ENCODE data around the gene AHNAK2. TPM values are rescaled to one million over a fixed set of nuclear protein-coding genes. Genes with fewer than 3 reads are reported as not detected.
"Not testable (repeated sequence)": the region's sequence is repeated elsewhere in the genome, so short reads cannot be mapped to it uniquely, and the experiment has no call there.

Gene AHNAK2
- total RNA-seq, 2 experiments from 2014 or later: 0.06 TPM

DNA sequence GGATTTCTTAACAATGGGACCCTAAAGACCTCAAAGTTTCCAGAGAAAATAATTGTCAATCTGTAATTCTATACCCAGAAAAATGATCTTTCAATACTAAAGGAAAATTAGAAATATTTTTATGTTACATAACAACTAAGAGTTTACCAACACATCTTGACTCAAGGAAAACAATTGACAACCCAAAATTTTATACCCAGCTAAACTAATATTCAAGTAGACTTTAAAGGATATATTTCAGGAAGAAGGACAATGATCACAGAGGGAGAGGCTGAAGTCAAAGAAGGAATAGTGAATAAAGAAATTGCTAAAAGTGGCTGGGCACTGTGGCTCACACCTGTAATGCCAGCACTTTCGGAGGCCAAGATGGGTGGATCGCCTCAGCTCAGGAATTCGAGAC is 66.1 kb downstream of the AHNAK2 start:
- Mint-ChIP-seq H3K4me1 (no peaks in the 10 kb centered on the region), H3K4me3 (no peak overlapping the region), H3K27ac (no peak overlapping the region), H3K9me3 (peaks cover 13% of the 10 kb centered on the region), H3K36me3 (no peaks in the 10 kb centered on the region), H3K27me3 (peaks cover 49% of the 10 kb centered on the region)
- POLR2A ChIA-PET: no interaction called here
- no peak for DNase-seq
- ATAC-seq (ENCODE audit: low read depth): no peak

DNA sequence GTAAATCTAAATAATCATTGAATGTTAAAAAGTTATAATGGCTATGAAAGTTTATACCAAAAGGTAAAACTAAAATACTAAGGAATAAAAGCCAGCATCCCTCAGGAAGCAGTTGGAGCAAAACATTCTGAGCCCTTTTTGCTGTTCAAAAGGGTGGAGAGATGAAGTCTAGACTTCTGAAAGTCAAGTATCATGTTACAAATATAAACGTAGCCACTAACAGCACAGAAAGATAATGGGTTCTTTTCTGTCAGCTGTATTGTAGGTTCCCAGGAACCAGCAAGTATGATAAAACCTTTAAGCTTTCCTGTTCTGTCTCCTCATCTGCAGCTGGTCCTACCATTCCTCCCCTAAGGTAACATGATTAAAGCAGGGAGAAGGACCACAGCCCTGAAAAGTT is 69.9 kb downstream of the AHNAK2 start:
- H3K4me3 Mint-ChIP-seq: no peak overlapping the region
- H3K27ac Mint-ChIP-seq: no peak overlapping the region
- POLR2A ChIA-PET: no interaction called here
- peaks cover 13% of the 10 kb centered on the region for H3K9me3 Mint-ChIP-seq
- DNase-seq (no peak), ATAC-seq (ENCODE audit: low read depth) (no peak)
- H3K27me3 Mint-ChIP-seq: peaks cover 35% of the 10 kb centered on the region
- no peaks in the 10 kb centered on the region for H3K36me3 Mint-ChIP-seq
- H3K4me1 Mint-ChIP-seq: peaks cover 4% of the 10 kb centered on the region

DNA sequence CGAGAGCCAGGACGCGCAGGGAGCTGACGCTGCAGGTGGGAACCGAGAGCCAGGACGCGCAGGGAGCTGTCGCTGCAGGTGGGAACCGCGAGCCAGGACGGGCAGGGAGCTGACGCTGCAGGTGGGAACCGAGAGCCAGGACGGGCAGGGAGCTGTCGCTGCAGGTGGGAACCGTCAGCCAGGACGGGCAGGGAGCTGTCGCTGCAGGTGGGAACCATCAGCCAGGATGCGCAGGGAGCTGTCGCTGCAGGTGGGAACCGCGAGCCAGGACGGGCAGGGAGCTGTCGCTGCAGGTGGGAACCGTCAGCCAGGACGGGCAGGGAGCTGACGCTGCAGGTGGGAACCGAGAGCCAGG is 72.6 kb downstream of the AHNAK2 start:
- ATAC-seq (ENCODE audit: low read depth); H3K4me1 Mint-ChIP-seq; H3K27ac Mint-ChIP-seq; POLR2A ChIA-PET; H3K36me3 Mint-ChIP-seq; H3K9me3 Mint-ChIP-seq; H3K4me3 Mint-ChIP-seq; DNase-seq: not testable (repeated sequence)
- H3K27me3 Mint-ChIP-seq: peaks cover 52% of the 10 kb centered on the region

DNA sequence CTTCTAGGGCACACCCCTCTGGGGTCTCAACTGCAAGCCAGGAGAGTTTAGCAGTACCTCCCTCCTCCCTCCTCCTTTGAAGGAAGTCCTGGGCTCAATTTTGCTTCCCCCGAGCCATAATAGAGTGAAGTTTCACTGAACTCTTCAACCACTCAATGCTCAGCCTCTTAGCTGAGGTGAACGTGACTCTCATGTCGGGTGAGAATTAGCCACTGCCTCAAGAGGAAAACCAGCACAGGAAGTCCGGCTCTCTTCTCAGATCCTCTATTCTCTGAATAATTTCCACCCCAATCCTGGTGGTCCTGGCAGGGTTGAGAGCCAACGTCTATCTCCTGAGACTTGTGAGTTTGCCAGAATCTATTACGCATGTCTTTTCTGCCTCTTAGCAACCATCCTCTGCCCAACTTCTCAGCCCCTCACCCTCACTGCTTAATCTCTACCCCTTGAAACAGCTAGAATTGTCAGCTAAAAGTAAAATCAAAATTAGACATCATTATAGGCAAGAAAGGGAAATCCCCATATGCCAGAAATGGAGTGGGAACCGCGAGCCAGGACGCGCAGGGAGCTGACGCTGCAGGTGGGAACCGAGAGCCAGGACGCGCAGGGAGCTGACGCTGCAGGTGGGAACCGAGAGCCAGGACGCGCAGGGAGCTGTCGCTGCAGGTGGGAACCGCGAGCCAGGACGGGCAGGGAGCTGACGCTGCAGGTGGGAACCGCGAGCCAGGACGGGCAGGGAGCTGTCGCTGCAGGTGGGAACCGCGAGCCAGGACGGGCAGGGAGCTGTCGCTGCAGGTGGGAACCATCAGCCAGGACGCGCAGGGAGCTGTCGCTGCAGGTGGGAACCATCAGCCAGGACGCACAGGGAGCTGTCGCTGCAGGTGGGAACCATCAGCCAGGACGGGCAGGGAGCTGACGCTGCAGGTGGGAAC is 73.3 kb downstream of the AHNAK2 start:
- POLR2A ChIA-PET; H3K9me3 Mint-ChIP-seq; ATAC-seq (ENCODE audit: low read depth); H3K27ac Mint-ChIP-seq; H3K36me3 Mint-ChIP-seq; H3K4me1 Mint-ChIP-seq; DNase-seq: not testable (repeated sequence)
- Mint-ChIP-seq H3K27me3 (peaks cover 55% of the 10 kb centered on the region), H3K4me3 (peak overlapping the region; percentile 9)

DNA sequence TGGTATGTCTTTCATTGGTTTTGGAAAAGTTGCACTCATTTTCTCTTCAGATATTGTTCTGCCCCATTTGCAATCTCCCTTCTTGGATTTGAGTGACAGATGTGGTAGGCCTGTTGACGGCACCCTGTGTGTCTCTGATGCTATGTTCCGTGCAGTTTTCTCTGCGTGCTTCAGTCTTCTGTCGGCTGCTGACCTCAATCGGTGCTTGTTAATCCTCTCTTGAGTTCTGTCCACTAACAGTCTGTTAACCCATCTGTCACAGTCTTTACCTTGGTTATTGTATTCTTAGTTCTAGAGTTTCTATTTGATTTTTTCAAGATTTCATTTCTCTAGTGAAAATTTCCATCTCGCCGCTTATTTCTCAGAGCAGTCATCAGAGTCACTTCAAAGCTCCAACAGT is 74.2 kb downstream of the AHNAK2 start:
- peaks cover 52% of the 10 kb centered on the region for H3K27me3 Mint-ChIP-seq
- H3K27ac Mint-ChIP-seq: no peak overlapping the region
- POLR2A ChIA-PET: no interaction called here
- H3K9me3 Mint-ChIP-seq: no peaks in the 10 kb centered on the region
- no peaks in the 10 kb centered on the region for H3K36me3 Mint-ChIP-seq
- DNase-seq (no peak), ATAC-seq (ENCODE audit: low read depth) (no peak)
- peaks cover 4% of the 10 kb centered on the region for H3K4me1 Mint-ChIP-seq
- H3K4me3 Mint-ChIP-seq: no peak overlapping the region

DNA sequence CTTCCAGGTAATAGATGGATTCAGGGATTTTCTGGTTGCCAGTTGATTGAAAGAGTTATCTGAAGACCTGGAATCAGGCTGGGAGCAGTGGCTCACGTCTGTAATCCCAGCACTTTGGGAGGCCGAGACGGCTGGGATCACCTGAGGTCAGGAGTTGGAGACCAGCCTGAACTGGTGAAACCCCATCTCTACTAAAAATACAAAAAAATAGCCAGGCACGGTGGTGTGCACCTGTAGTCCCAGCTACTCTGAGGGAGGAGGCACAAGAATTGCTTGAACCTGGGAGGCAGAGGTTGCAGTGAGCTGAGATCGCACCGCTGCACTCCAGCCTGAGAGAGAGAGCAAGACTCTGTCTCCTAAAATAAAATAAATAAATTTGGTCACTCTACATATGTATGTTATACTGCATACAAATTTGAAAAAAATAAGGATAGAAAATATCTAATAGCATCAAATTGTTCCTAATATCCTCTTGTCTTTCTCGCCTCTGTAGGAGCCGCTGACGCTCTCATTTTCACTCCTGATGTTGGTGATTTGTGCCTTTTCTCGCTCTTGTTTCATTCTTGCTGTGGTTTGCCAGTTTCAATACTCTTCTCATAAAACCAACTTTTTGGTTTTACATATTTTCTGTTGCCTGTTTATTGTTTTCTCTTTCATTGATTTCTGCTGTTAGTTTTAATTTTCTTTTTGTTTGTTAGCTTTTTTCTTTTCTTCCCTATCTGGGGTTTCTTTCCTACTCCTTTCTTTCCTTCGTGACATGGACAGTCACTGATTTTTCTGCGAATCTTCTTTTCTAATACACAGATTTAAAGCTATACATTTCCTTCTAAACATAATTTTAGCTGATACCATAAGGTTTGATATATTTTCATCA is 77.3 kb downstream of the AHNAK2 start:
- Mint-ChIP-seq H3K4me3 (no peak overlapping the region), H3K9me3 (no peaks in the 10 kb centered on the region), H3K36me3 (no peaks in the 10 kb centered on the region), H3K4me1 (peaks cover 5% of the 10 kb centered on the region), H3K27ac (no peak overlapping the region), H3K27me3 (peaks cover 39% of the 10 kb centered on the region)
- ATAC-seq (ENCODE audit: low read depth) (no peak), DNase-seq (no peak)
- POLR2A ChIA-PET: no interaction called here

DNA sequence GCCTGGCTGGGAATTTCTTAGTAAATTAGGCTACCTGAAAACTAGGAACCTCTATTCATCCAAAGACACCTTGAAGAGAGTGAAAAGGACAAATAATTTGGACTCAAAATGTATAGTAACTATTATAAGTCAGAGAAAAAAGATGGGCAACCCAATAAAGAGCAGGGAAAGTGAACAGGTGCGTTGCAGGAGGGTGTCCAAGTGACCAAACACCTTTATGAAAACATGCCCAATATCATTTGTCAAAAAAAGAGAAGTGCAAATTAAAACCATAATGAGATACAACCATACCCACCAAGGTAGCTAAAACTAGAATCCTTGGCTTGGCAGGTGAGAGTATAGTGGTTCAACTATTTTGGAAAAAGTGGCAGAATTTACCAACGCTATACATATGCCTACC is 78.4 kb downstream of the AHNAK2 start:
- no peak overlapping the region for H3K4me3 Mint-ChIP-seq
- POLR2A ChIA-PET: no interaction called here
- H3K36me3 Mint-ChIP-seq: no peaks in the 10 kb centered on the region
- H3K27ac Mint-ChIP-seq: no peak overlapping the region
- peaks cover 3% of the 10 kb centered on the region for H3K4me1 Mint-ChIP-seq
- no peaks in the 10 kb centered on the region for H3K9me3 Mint-ChIP-seq
- DNase-seq (no peak), ATAC-seq (ENCODE audit: low read depth) (no peak)
- peaks cover 39% of the 10 kb centered on the region for H3K27me3 Mint-ChIP-seq

DNA sequence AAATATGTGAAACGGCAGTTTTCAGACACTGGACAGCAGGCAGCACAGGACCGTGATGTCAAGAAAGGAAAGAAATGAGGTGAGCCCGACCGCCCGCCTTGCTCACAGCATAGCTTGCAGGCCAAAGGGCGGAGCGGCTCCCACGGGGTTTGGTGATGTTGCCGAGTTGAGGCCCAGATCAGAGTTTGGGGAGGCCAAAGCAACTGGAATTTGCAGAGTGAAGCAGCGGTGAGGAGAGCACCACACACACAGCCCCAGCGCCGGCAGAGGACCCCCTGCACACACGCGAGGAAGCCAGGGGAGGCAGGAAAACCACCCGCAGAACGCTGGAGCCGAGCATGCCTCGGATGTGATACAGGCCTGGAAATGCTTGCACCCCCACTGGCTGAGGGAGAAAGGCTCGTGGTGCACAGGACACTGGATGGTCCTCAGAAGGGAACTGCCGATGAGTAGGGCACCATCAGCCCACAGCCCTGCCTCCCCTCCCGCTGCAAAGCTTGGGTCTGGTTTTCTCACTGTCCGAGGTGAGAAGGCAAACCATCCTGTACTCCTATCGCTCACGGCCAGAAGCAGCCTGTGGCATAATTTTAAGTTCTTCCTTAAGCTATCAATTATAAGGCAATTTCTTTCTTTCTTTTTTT is 79.2 kb downstream of the AHNAK2 start:
- peaks cover 33% of the 10 kb centered on the region for H3K27me3 Mint-ChIP-seq
- H3K9me3 Mint-ChIP-seq: no peaks in the 10 kb centered on the region
- no peak overlapping the region for H3K27ac Mint-ChIP-seq
- POLR2A ChIA-PET: no interaction called here
- DNase-seq (no peak), ATAC-seq (ENCODE audit: low read depth) (no peak)
- H3K36me3 Mint-ChIP-seq: no peaks in the 10 kb centered on the region
- H3K4me3 Mint-ChIP-seq: no peak overlapping the region
- peaks cover 1% of the 10 kb centered on the region for H3K4me1 Mint-ChIP-seq

DNA sequence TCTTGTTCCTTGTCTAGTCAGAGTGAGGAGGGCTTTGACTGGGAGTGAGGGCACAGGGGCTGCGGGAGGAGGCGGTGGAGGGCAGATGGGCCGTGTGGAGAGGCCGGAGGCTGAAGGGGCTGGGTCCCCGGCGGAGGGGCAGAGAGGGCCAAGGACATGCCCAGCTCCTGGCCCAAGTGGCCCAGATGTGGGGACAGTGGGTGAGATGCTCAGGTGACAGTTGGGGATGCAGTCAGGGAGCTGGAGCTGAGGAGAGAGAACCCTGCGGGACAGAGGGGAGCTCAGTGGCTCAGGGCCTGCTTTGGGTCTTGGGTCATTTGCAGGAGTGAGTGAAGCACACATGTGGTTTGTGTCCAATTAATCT is 80.0 kb downstream of the AHNAK2 start:
- DNase-seq: no peak
- peaks cover 25% of the 10 kb centered on the region for H3K27me3 Mint-ChIP-seq
- H3K4me3 Mint-ChIP-seq: no peak overlapping the region
- H3K27ac Mint-ChIP-seq: no peak overlapping the region
- H3K36me3 Mint-ChIP-seq: no peaks in the 10 kb centered on the region
- no peaks in the 10 kb centered on the region for H3K9me3 Mint-ChIP-seq
- H3K4me1 Mint-ChIP-seq: peaks cover 1% of the 10 kb centered on the region
- POLR2A ChIA-PET: no interaction called here
- ATAC-seq (ENCODE audit: low read depth): no peak

DNA sequence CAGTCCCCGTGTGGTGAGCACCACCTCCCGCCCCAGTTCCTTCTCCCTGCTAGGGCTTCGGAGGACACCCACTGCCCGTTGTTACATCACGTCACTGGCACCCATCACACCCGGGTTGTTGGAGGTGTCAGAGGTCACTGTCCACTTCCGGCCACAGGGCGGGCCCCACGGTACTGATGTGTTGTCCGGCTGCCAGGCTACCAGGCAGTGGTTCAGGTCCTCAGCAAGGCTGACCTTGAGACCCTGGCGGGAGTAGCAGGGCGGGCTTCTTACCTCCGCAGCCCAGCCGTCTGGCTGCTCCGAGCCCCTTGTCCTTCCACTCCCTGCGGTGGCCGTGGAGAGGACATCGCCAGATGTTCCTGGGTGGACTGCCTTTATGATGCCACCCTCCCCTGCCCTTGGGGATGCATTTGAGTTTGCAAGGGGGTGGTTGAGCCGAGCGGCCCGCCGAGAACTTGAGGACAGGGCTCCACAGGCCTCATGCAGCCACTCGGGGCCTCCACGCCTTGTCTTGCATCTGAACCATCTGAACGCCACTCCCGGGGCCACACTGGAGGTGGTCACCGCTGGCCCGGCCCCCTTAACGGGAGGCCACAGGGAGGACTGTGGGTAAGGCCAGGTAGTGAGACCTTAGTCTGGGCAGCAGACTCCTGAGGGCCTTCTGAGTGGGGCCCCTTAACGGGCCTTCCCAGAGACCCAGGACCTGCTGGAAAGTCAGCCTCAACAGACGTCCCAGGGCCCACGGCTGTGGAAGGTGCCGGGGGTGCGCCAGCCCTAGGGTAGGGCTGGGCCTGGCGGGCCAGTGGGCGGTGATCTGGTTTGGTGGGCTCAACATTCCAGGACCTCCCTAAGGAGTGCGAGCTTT is 80.6 kb downstream of the AHNAK2 start:
- ATAC-seq (ENCODE audit: low read depth): no peak
- Mint-ChIP-seq H3K27ac (no peak overlapping the region), H3K4me1 (peaks cover 1% of the 10 kb centered on the region), H3K27me3 (peaks cover 21% of the 10 kb centered on the region), H3K36me3 (no peaks in the 10 kb centered on the region), H3K9me3 (no peaks in the 10 kb centered on the region), H3K4me3 (no peak overlapping the region)
- POLR2A ChIA-PET: no interaction called here
- DNase-seq: no peak

DNA sequence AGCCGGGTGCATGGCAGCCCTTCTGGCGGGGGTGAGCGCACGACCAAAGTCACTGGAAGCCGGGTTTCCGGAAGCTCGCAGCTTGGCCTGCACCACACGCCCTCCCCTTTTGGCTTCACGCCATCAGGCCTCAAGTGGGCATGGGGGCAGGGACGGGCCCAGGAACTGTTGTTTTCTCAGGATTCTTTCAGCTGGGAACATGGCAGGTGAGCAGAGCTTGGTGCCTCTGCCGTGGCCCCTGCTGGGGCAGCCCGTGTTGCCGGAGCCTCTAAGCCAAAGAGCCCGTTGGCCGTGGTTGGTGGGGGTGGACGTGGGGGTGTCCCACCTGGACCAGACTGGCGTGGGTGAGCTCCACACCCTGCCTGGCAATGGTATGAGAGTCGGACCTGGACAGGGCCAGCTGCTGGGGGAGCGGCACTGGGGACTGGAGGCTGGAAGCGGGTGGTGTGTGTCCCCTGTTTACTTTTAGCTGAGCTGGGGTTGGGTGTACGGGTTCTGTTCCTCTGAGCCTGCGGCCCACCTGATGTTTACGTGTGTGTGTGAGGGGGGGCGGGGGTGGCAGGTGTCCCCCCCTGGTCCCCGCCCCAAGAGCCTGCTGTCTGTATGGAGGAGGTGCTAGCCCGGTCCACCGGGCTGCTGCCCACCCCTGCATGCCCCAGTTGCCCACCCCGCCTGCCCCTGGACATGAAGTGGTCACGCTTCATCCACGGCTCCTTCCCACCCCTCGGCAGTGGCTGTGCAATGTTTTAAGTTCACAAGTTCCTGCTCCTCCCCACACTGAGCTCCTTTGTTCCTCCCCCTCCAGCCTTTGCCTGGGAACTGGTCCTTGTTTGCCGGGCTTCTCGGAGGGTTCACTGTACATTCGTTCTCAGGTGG is 82.2 kb downstream of the AHNAK2 start:
- POLR2A ChIA-PET: no interaction called here
- H3K4me3 Mint-ChIP-seq: no peak overlapping the region
- DNase-seq (no peak), ATAC-seq (ENCODE audit: low read depth) (no peak)
- peaks cover 7% of the 10 kb centered on the region for H3K27me3 Mint-ChIP-seq
- H3K27ac Mint-ChIP-seq: no peak overlapping the region
- H3K9me3 Mint-ChIP-seq: no peaks in the 10 kb centered on the region
- H3K36me3 Mint-ChIP-seq: no peaks in the 10 kb centered on the region
- peaks cover 1% of the 10 kb centered on the region for H3K4me1 Mint-ChIP-seq

DNA sequence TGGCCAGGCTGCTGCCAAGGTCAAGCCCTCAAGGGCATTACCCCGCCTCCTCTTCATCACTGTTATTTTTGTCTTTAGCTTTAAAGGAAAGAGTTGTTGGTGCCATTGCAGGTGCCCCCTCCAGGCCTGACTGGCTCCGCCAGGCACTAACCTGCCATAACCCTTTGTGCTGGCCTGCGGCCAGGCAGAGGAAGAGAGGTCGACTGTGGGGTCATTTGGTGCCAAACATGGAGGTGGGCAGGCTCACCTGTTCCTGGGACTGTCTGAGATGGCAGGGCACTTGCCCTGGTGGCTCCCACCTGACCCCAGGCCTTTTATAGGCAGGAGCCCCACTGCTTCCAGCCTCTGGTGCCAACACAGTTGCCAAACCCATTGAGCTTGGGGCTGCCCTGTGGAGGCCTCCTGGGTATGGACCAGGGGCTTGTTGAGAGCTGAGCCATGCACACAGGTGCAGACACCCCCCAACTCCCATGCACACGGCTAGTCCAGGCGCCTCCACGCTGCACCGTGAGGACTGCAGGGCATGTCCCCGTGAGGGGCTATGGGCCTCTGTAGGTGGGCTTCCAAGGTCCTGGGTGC is 82.9 kb downstream of the AHNAK2 start:
- DNase-seq: peak; percentile 29
- POLR2A ChIA-PET: no interaction called here
- no peaks in the 10 kb centered on the region for H3K36me3 Mint-ChIP-seq

More for the DNA sequence above, 82.9 kb downstream of the AHNAK2 start:
- Mint-ChIP-seq H3K4me3 (no peak overlapping the region), H3K4me1 (peaks cover 1% of the 10 kb centered on the region), H3K9me3 (no peaks in the 10 kb centered on the region), H3K27me3 (peaks cover 2% of the 10 kb centered on the region), H3K27ac (no peak overlapping the region)
- ATAC-seq (ENCODE audit: low read depth): no peak

Measured in activated naive CD8-positive, alpha-beta T cell treated with anti-CD3 and anti-CD28 coated beads, Interleukin-2, amount 10 ng/mL, durations not matched to agents 7 days and 5 days (primary cell).